Central memory CD8-positive, alpha-beta T cell (primary cell): Measurements from ENCODE around the gene TAB2.
"Not testable (repeated sequence)": the region's sequence is repeated elsewhere in the genome, so short reads cannot be mapped to it uniquely, and the experiment has no call there.

Experiments used
- ATAC-seq: fragments of 150-1000 bp; cut with Tn5 transposase; replicated peaks from 2 replicates; pipeline ENCODE4 v1.10.0; 2022; ENCODE audit warnings: mild to moderate bottlenecking, moderate FRiP score, moderate number of reproducible peaks; ENCODE audit not compliant: poor library complexity, severe bottlenecking; ENCODE audit errors: extremely low read depth
- DNase-seq, 2 donors: peaks; one replicate each; pipeline ENCODE4 v3.0.0; 2021; ENCODE audit warnings: low spot score in 2 of 2
- H3K27ac Mint-ChIP-seq: one replicate; pipeline ENCODE4 v1.8.0; 2022; ENCODE audit warnings: low read depth, mild to moderate bottlenecking, moderate library complexity, mixed read lengths
- H3K27me3 Mint-ChIP-seq: one replicate; pipeline ENCODE4 v1.8.0; 2022; ENCODE audit warnings: mixed read lengths
- H3K36me3 Mint-ChIP-seq: one replicate; pipeline ENCODE4 v1.8.0; 2022; ENCODE audit warnings: mild to moderate bottlenecking, moderate library complexity, mixed read lengths; ENCODE audit not compliant: insufficient read depth
- H3K4me1 Mint-ChIP-seq: one replicate; pipeline ENCODE4 v1.8.0; 2022; ENCODE audit warnings: mixed read lengths
- H3K4me3 Mint-ChIP-seq: one replicate; pipeline ENCODE4 v1.8.0; 2022; ENCODE audit warnings: mild to moderate bottlenecking, moderate library complexity, mixed read lengths
- H3K9me3 Mint-ChIP-seq: one replicate; pipeline ENCODE4 v1.8.0; 2022; ENCODE audit warnings: mixed read lengths

Gene TAB2

GRCh38 chr6:149314325-149314905, 3.1 kb upstream of the TAB2 start:
- Mint-ChIP-seq H3K36me3 (peaks cover 13% of the 10 kb centered on the region), H3K27me3 (no peaks in the 10 kb centered on the region), H3K4me3 (no peak overlapping the region), H3K27ac (no peak overlapping the region), H3K9me3 (no peaks in the 10 kb centered on the region), H3K4me1 (peaks cover 11% of the 10 kb centered on the region)
- DNase-seq (no peak), ATAC-seq (no peak)

GRCh38 chr6:149316108-149316727, 1.3 kb upstream of the TAB2 start:
- Mint-ChIP-seq H3K27me3 (no peaks in the 10 kb centered on the region), H3K9me3 (no peaks in the 10 kb centered on the region), H3K27ac (peak overlapping the region; percentile 70), H3K4me1 (peaks cover 22% of the 10 kb centered on the region), H3K4me3 (peak overlapping the region; percentile 89), H3K36me3 (peaks cover 19% of the 10 kb centered on the region)
- no peak for DNase-seq
- ATAC-seq = no peak

GRCh38 chr6:149316740-149317643, 520 bp upstream of the TAB2 start:
- no peaks in the 10 kb centered on the region for H3K27me3 Mint-ChIP-seq

GRCh38 chr6:149318581-149319286, 1.2 kb downstream of the TAB2 start:
- peaks cover 19% of the 10 kb centered on the region for H3K36me3 Mint-ChIP-seq
- peak; percentile 13 for ATAC-seq

More at GRCh38 chr6:149316740-149317643, 520 bp upstream of the TAB2 start:
- H3K9me3 Mint-ChIP-seq = no peaks in the 10 kb centered on the region
- H3K4me1 Mint-ChIP-seq = peaks cover 24% of the 10 kb centered on the region
- peak overlapping the region; percentile 89 for H3K4me3 Mint-ChIP-seq
- peaks cover 19% of the 10 kb centered on the region for H3K36me3 Mint-ChIP-seq
- H3K27ac Mint-ChIP-seq = peak overlapping the region; percentile 70
- DNase-seq (peak; percentile 76 to 87), ATAC-seq (peak; percentile 79)

GRCh38 chr6:149319422-149319821, 1.9 kb downstream of the TAB2 start:
- ATAC-seq = no peak
- H3K36me3 Mint-ChIP-seq = peaks cover 19% of the 10 kb centered on the region

More at GRCh38 chr6:149318581-149319286, 1.2 kb downstream of the TAB2 start:
- Mint-ChIP-seq H3K9me3 (no peaks in the 10 kb centered on the region), H3K27me3 (no peaks in the 10 kb centered on the region), H3K4me3 (peak overlapping the region; percentile 89), H3K4me1 (peaks cover 40% of the 10 kb centered on the region), H3K27ac (peak overlapping the region; percentile 10)
- peak in 1 of 2 donors; percentile 19 for DNase-seq

GRCh38 chr6:149320016-149320415, 2.5 kb downstream of the TAB2 start:
- peak overlapping the region; percentile 89 for H3K4me3 Mint-ChIP-seq
- DNase-seq, ATAC-seq, H3K27me3 Mint-ChIP-seq, H3K9me3 Mint-ChIP-seq: not testable (repeated sequence)
- peaks cover 46% of the 10 kb centered on the region for H3K4me1 Mint-ChIP-seq
- H3K27ac Mint-ChIP-seq = peak overlapping the region; percentile 10
- H3K36me3 Mint-ChIP-seq = peaks cover 19% of the 10 kb centered on the region

More at GRCh38 chr6:149319422-149319821, 1.9 kb downstream of the TAB2 start:
- Mint-ChIP-seq H3K4me3 (peak overlapping the region; percentile 89), H3K9me3 (no peaks in the 10 kb centered on the region), H3K4me1 (peaks cover 46% of the 10 kb centered on the region), H3K27ac (peak overlapping the region; percentile 10), H3K27me3 (no peaks in the 10 kb centered on the region)
- no peak for DNase-seq

- ATAC-seq (no peak), DNase-seq (no peak)
- Mint-ChIP-seq H3K9me3 (no peaks in the 10 kb centered on the region), H3K27me3 (no peaks in the 10 kb centered on the region), H3K36me3 (peaks cover 19% of the 10 kb centered on the region), H3K4me3 (peak overlapping the region; percentile 0), H3K27ac (peak overlapping the region; percentile 10), H3K4me1 (peaks cover 49% of the 10 kb centered on the region)
Observed at GRCh38 chr6:149320796-149321195, 3.3 kb downstream of the TAB2 start.

GRCh38 chr6:149323353-149323752, 5.8 kb downstream of the TAB2 start:
- H3K27me3 Mint-ChIP-seq = no peaks in the 10 kb centered on the region
- peak overlapping the region; percentile 33 for H3K27ac Mint-ChIP-seq
- peaks cover 58% of the 10 kb centered on the region for H3K4me1 Mint-ChIP-seq
- DNase-seq = no peak
- H3K9me3 Mint-ChIP-seq = no peaks in the 10 kb centered on the region
- no peak for ATAC-seq
- no peak overlapping the region for H3K4me3 Mint-ChIP-seq
- peaks cover 15% of the 10 kb centered on the region for H3K36me3 Mint-ChIP-seq

GRCh38 chr6:149323925-149324324, 6.4 kb downstream of the TAB2 start:
- H3K27me3 Mint-ChIP-seq = no peaks in the 10 kb centered on the region
- H3K4me1 Mint-ChIP-seq = peaks cover 58% of the 10 kb centered on the region
- H3K4me3 Mint-ChIP-seq = peak overlapping the region; percentile 27
- no peak for DNase-seq
- peaks cover 10% of the 10 kb centered on the region for H3K36me3 Mint-ChIP-seq
- ATAC-seq = no peak
- H3K9me3 Mint-ChIP-seq = no peaks in the 10 kb centered on the region
- peak overlapping the region; percentile 33 for H3K27ac Mint-ChIP-seq

- Mint-ChIP-seq H3K36me3 (peaks cover 8% of the 10 kb centered on the region), H3K27ac (peak overlapping the region; percentile 33), H3K27me3 (no peaks in the 10 kb centered on the region), H3K4me3 (peak overlapping the region; percentile 27), H3K9me3 (no peaks in the 10 kb centered on the region), H3K4me1 (peaks cover 58% of the 10 kb centered on the region)
- DNase-seq (no peak), ATAC-seq (peak; percentile 21)
Observed at GRCh38 chr6:149324428-149324827, 6.9 kb downstream of the TAB2 start.

GRCh38 chr6:149325648-149326236, 8.2 kb downstream of the TAB2 start:
- DNase-seq (no peak), ATAC-seq (no peak)
- Mint-ChIP-seq H3K36me3 (peaks cover 3% of the 10 kb centered on the region), H3K4me1 (peaks cover 64% of the 10 kb centered on the region), H3K9me3 (no peaks in the 10 kb centered on the region), H3K27me3 (no peaks in the 10 kb centered on the region), H3K4me3 (no peak overlapping the region), H3K27ac (no peak overlapping the region)

GRCh38 chr6:149327638-149328037, 10.1 kb downstream of the TAB2 start:
- H3K9me3 Mint-ChIP-seq = no peaks in the 10 kb centered on the region
- H3K27me3 Mint-ChIP-seq = no peaks in the 10 kb centered on the region
- no peak overlapping the region for H3K4me3 Mint-ChIP-seq
- peaks cover 4% of the 10 kb centered on the region for H3K36me3 Mint-ChIP-seq
- no peak for DNase-seq
- H3K27ac Mint-ChIP-seq = no peak overlapping the region
- ATAC-seq = no peak
- H3K4me1 Mint-ChIP-seq = peaks cover 70% of the 10 kb centered on the region
